ENCODE data around the gene STT3A. TPM values are rescaled to one million over a fixed set of nuclear protein-coding genes. Genes with fewer than 3 reads are reported as not detected.
"Not testable (repeated sequence)": the region's sequence is repeated elsewhere in the genome, so short reads cannot be mapped to it uniquely, and the experiment has no call there.

Gene STT3A
- total RNA-seq, 1 donor from 2014 or later, result 129 TPM

- Histone ChIP-seq H3K27ac (ENCODE audit: low read depth, low read length) (no peak overlapping the region), H3K9ac (ENCODE audit: low read depth in 1 of 3, low read length in 3 of 3) (no peak overlapping the region), H3K9me3 (ENCODE audit: control insufficient read depth in 3 of 3, low read length in 3 of 3) (no peaks in the 10 kb centered on the region), H3K4me1 (ENCODE audit: control insufficient read depth in 3 of 3, insufficient read depth in 3 of 3, low read length in 3 of 3) (peaks cover 16% of the 10 kb centered on the region in 3 donors), H3K27me3 (ENCODE audit: control insufficient read depth in 3 of 3, insufficient read depth in 3 of 3, low read length in 3 of 3) (no peaks in the 10 kb centered on the region), H3K36me3 (ENCODE audit: control insufficient read depth in 3 of 3, insufficient read depth in 3 of 3, low read length in 3 of 3) (no peaks in the 10 kb centered on the region), H3K4me3 (ENCODE audit: low read length in 3 of 3) (no peak overlapping the region)
Measured at GRCh38 chr11:125566235-125566634, 26.4 kb upstream of the STT3A start.

DNA sequence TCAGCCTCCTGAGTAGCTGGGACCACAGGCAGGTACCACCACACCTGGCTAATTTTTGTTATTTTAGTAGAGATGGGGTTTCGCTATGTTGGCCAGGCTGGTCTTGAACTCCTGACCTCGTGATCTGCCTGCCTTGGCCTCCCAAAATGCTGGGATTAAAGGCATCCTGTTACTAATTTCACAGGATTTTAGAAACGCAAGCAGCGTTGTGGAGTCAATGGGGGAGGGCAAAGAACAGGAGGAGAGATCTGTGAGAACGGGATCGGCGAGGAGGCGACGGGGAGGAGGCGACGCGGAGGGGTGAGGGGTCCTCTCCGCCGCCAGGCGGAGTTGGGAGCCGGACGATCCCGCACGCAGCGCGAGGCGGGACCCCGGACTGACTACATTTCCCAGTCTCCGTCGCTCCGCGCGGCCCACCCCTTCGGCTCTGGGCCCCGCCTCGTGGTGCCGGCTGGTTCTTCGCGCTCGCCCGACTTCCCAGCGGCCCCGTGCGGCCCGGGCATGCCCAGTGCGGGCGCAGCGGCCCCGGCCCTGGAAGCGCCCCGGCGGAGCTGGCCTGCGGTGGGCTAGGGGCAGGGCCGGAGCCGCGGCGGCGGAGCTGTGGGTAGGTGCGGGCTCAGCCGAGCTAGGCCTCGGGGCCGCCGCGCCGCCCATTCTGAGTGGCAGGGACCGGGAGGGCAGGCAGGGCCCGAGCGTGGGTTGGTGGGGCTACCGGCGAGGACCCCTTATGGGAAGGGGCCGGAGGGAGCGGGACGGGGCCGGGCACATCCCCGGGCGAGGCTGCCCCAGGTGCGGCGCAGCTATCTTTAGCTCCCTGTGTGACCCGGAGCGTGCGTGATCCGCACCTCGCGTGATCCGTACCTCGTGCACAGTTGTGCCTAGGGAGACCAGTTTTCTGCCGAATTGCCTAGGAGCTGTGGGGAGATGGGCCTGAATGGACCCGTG, 23.4 kb upstream of the STT3A start, which contains the start of gene EI24:
Gene EI24, plus strand, starts transcription at position 508 of the 945 bp plus-strand sequence. CDS start 3,051 bp downstream, outside the sequence.
- H3K4me1 ChIP-seq (ENCODE audit: control insufficient read depth in 3 of 3, insufficient read depth in 3 of 3, low read length in 3 of 3), result peaks cover 16 to 17% (median 16%) of the 10 kb centered on the region in 3 donors
- H3K27ac ChIP-seq (ENCODE audit: low read depth, low read length), result peak within 1 kb of the TSS; percentile 88
- peak within 1 kb of the TSS; percentile 85 to 95 (median 90) for H3K9ac ChIP-seq (ENCODE audit: low read depth in 1 of 3, low read length in 3 of 3)
- H3K9me3 ChIP-seq (ENCODE audit: control insufficient read depth in 3 of 3, low read length in 3 of 3), result no peaks in the 10 kb centered on the region
- peak within 1 kb of the TSS; percentile 82 to 92 (median 92) for H3K4me3 ChIP-seq (ENCODE audit: low read length in 3 of 3)
- H3K36me3 ChIP-seq (ENCODE audit: control insufficient read depth in 3 of 3, insufficient read depth in 3 of 3, low read length in 3 of 3), result peaks cover 10 to 14% (median 11%) of the 10 kb centered on the region in 3 donors
- H3K27me3 ChIP-seq (ENCODE audit: control insufficient read depth in 3 of 3, insufficient read depth in 3 of 3, low read length in 3 of 3), result no peaks in the 10 kb centered on the region

- H3K9me3 ChIP-seq (ENCODE audit: control insufficient read depth in 3 of 3, low read length in 3 of 3), result no peaks in the 10 kb centered on the region
- peak overlapping the region; percentile 85 to 95 (median 90) for H3K9ac ChIP-seq (ENCODE audit: low read depth in 1 of 3, low read length in 3 of 3)
- H3K4me3 ChIP-seq (ENCODE audit: low read length in 3 of 3), result peak overlapping the region; percentile 82 to 92 (median 92)
- H3K27ac ChIP-seq (ENCODE audit: low read depth, low read length), result peak overlapping the region; percentile 88
- peaks cover 18 to 22% (median 19%) of the 10 kb centered on the region in 3 donors for H3K36me3 ChIP-seq (ENCODE audit: control insufficient read depth in 3 of 3, insufficient read depth in 3 of 3, low read length in 3 of 3)
- H3K4me1 ChIP-seq (ENCODE audit: control insufficient read depth in 3 of 3, insufficient read depth in 3 of 3, low read length in 3 of 3), result peaks cover 16 to 17% (median 16%) of the 10 kb centered on the region in 3 donors
- H3K27me3 ChIP-seq (ENCODE audit: control insufficient read depth in 3 of 3, insufficient read depth in 3 of 3, low read length in 3 of 3), result no peaks in the 10 kb centered on the region
Measured at GRCh38 chr11:125569915-125570621, 22.6 kb upstream of the STT3A start.

GRCh38 chr11:125570952-125571351, 21.7 kb upstream of the STT3A start:
- Histone ChIP-seq H3K9ac (ENCODE audit: low read depth in 1 of 3, low read length in 3 of 3) (peak overlapping the region; percentile 4 to 90 (median 85)), H3K4me1 (ENCODE audit: control insufficient read depth in 3 of 3, insufficient read depth in 3 of 3, low read length in 3 of 3) (peaks cover 16 to 17% (median 16%) of the 10 kb centered on the region in 3 donors), H3K27ac (ENCODE audit: low read depth, low read length) (peak overlapping the region; percentile 88), H3K9me3 (ENCODE audit: control insufficient read depth in 3 of 3, low read length in 3 of 3) (no peaks in the 10 kb centered on the region), H3K4me3 (ENCODE audit: low read length in 3 of 3) (peak overlapping the region in 2 of 3 donors; percentile 82 to 92), H3K36me3 (ENCODE audit: control insufficient read depth in 3 of 3, insufficient read depth in 3 of 3, low read length in 3 of 3) (peaks cover 27 to 31% (median 27%) of the 10 kb centered on the region in 3 donors), H3K27me3 (ENCODE audit: control insufficient read depth in 3 of 3, insufficient read depth in 3 of 3, low read length in 3 of 3) (no peaks in the 10 kb centered on the region)

DNA sequence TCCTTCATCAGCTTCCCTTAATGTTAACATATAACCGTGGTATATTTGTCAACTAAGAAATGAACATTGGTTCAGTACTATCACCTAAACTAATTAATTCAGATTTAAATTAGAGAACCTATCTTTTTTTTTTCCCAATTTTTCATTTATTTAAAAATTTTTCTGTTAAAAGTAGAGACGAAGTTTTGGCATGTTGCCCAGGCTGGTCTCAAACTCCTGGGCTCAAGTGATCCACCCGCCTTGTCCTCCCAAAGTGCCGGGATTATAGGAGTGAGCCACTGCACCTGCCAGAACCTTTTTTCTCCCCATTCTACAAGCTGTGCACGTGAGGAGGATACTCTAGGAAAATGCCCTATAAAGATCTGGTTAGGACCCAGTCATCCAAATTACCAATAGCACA, 19.7 kb upstream of the STT3A start:
- no peaks in the 10 kb centered on the region for H3K9me3 ChIP-seq (ENCODE audit: control insufficient read depth in 3 of 3, low read length in 3 of 3)
- H3K4me1 ChIP-seq (ENCODE audit: control insufficient read depth in 3 of 3, insufficient read depth in 3 of 3, low read length in 3 of 3), result peaks cover 16 to 17% (median 16%) of the 10 kb centered on the region in 3 donors

DNA sequence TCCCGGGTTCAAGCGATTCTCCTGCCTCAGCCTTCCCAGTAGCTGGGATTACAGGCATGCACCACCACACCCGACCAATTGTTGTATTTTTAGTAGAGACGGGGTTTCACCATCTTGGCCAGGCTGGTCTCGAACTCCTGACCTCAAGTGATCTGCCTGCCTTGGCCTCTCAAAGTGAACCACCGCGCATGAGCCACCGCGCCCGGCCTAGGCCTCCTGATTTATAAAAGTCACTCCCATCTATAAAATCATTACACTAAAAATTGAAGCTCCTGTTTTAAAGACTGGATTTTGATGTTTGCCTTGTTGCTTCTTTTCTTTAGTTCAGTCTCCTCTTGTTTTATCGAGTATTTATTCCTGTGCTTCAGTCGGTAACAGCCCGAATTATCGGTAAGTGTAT, 15.5 kb upstream of the STT3A start:
- H3K27ac ChIP-seq (ENCODE audit: low read depth, low read length); H3K4me1 ChIP-seq (ENCODE audit: control insufficient read depth in 3 of 3, insufficient read depth in 3 of 3, low read length in 3 of 3); H3K27me3 ChIP-seq (ENCODE audit: control insufficient read depth in 3 of 3, insufficient read depth in 3 of 3, low read length in 3 of 3); H3K4me3 ChIP-seq (ENCODE audit: low read length in 3 of 3); H3K9ac ChIP-seq (ENCODE audit: low read depth in 1 of 3, low read length in 3 of 3); H3K9me3 ChIP-seq (ENCODE audit: control insufficient read depth in 3 of 3, low read length in 3 of 3): not testable (repeated sequence)
- peaks cover 64 to 84% (median 69%) of the 10 kb centered on the region in 3 donors for H3K36me3 ChIP-seq (ENCODE audit: control insufficient read depth in 3 of 3, insufficient read depth in 3 of 3, low read length in 3 of 3)

More for the DNA sequence above, 19.7 kb upstream of the STT3A start:
- Histone ChIP-seq H3K27ac (ENCODE audit: low read depth, low read length) (no peak overlapping the region), H3K36me3 (ENCODE audit: control insufficient read depth in 3 of 3, insufficient read depth in 3 of 3, low read length in 3 of 3) (peaks cover 41 to 50% (median 44%) of the 10 kb centered on the region in 3 donors), H3K9ac (ENCODE audit: low read depth in 1 of 3, low read length in 3 of 3) (no peak overlapping the region), H3K4me3 (ENCODE audit: low read length in 3 of 3) (no peak overlapping the region), H3K27me3 (ENCODE audit: control insufficient read depth in 3 of 3, insufficient read depth in 3 of 3, low read length in 3 of 3) (no peaks in the 10 kb centered on the region)

- Histone ChIP-seq H3K27me3 (ENCODE audit: control insufficient read depth in 3 of 3, insufficient read depth in 3 of 3, low read length in 3 of 3) (no peaks in the 10 kb centered on the region), H3K9ac (ENCODE audit: low read depth in 1 of 3, low read length in 3 of 3) (no peak overlapping the region), H3K4me3 (ENCODE audit: low read length in 3 of 3) (no peak overlapping the region), H3K36me3 (ENCODE audit: control insufficient read depth in 3 of 3, insufficient read depth in 3 of 3, low read length in 3 of 3) (peaks cover 70 to 86% (median 79%) of the 10 kb centered on the region in 3 donors), H3K4me1 (ENCODE audit: control insufficient read depth in 3 of 3, insufficient read depth in 3 of 3, low read length in 3 of 3) (no peaks in the 10 kb centered on the region), H3K9me3 (ENCODE audit: control insufficient read depth in 3 of 3, low read length in 3 of 3) (no peaks in the 10 kb centered on the region), H3K27ac (ENCODE audit: low read depth, low read length) (no peak overlapping the region)
Measured at GRCh38 chr11:125578783-125579182, 13.9 kb upstream of the STT3A start.

GRCh38 chr11:125579811-125580210, 12.8 kb upstream of the STT3A start:
- Histone ChIP-seq H3K9me3 (ENCODE audit: control insufficient read depth in 3 of 3, low read length in 3 of 3) (no peaks in the 10 kb centered on the region), H3K27ac (ENCODE audit: low read depth, low read length) (no peak overlapping the region), H3K4me3 (ENCODE audit: low read length in 3 of 3) (no peak overlapping the region), H3K9ac (ENCODE audit: low read depth in 1 of 3, low read length in 3 of 3) (no peak overlapping the region), H3K36me3 (ENCODE audit: control insufficient read depth in 3 of 3, insufficient read depth in 3 of 3, low read length in 3 of 3) (peaks cover 64 to 85% (median 77%) of the 10 kb centered on the region in 3 donors), H3K4me1 (ENCODE audit: control insufficient read depth in 3 of 3, insufficient read depth in 3 of 3, low read length in 3 of 3) (no peaks in the 10 kb centered on the region), H3K27me3 (ENCODE audit: control insufficient read depth in 3 of 3, insufficient read depth in 3 of 3, low read length in 3 of 3) (no peaks in the 10 kb centered on the region)

DNA sequence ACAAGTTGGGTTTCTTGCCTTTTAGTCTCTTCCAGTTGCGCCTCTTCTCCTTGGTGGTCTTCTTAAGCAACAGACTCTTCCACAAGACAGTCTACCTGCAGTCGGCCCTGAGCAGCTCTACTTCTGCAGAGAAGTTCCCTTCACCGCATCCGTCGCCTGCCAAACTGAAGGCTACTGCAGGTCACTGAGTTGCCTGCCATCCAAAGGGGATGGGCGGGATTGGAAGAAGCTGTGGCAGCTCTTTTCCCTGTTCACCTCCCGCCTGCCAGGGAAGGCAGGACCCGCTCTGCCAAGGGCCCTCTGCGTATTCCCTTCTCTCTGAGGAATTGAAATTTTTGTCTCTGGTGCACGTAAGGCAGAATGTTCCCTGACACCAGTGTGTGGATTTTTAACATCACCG, 9.2 kb upstream of the STT3A start:
- no peaks in the 10 kb centered on the region for H3K27me3 ChIP-seq (ENCODE audit: control insufficient read depth in 3 of 3, insufficient read depth in 3 of 3, low read length in 3 of 3)
- H3K4me3 ChIP-seq (ENCODE audit: low read length in 3 of 3), result no peak overlapping the region
- H3K27ac ChIP-seq (ENCODE audit: low read depth, low read length), result no peak overlapping the region
- no peak overlapping the region for H3K9ac ChIP-seq (ENCODE audit: low read depth in 1 of 3, low read length in 3 of 3)
- H3K9me3 ChIP-seq (ENCODE audit: control insufficient read depth in 3 of 3, low read length in 3 of 3), result no peaks in the 10 kb centered on the region
- peaks cover 35 to 50% (median 47%) of the 10 kb centered on the region in 3 donors for H3K36me3 ChIP-seq (ENCODE audit: control insufficient read depth in 3 of 3, insufficient read depth in 3 of 3, low read length in 3 of 3)
- no peaks in the 10 kb centered on the region for H3K4me1 ChIP-seq (ENCODE audit: control insufficient read depth in 3 of 3, insufficient read depth in 3 of 3, low read length in 3 of 3)

All from skeletal muscle tissue (tissue), 4 donors.